A549 (cell line): ENCODE measurements around the gene STPG2.

Experiments
- CEBPB ChIP-seq, 2 experiments: fragments of >200 bp in 1 of 2; sonication (Bioruptor Twin) in 1 of 2; formaldehyde crosslinking in 1 of 2; IDR thresholded peaks; 2 replicates each; pipeline ENCODE4 v1.6.1; 2012 to 2016
- CTCF ChIP-seq: fragments of >200 bp; sonication (Bioruptor Twin); formaldehyde crosslinking; IDR thresholded peaks from 3 replicates; pipeline ENCODE4 v1.5.1; 2016
- NPAS2 ChIP-seq: fragments of 250-450 bp; sonication (Bioruptor Pico); IDR thresholded peaks from 2 replicates; pipeline ENCODE4 v1.8.0; 2022; ENCODE audit warnings: mild to moderate bottlenecking, moderate library complexity, borderline replicate concordance

GRCh38 chr4:98166025-98166730, 22.9 kb upstream of the STPG2 start:
- no peak for TF ChIP-seq CEBPB (IDR thresholded peaks at IDR 0.05)
- no peak for TF ChIP-seq CTCF
- TF ChIP-seq NPAS2, result no peak
